Adrenal gland (tissue), 12 donors: Measurements from ENCODE around the gene ABL1. TPM values are rescaled to one million over a fixed set of nuclear protein-coding genes. Genes with fewer than 3 reads are reported as not detected.

Source experiments
- DNase-seq, 7 donors: peaks; one replicate each; pipeline ENCODE4 v3.0.0-alpha.2; 2019 to 2020
- H3K27ac ChIP-seq, 5 donors: fragments of 200-600 bp; sonication (generic) in 4 of 5; 1 replicate in 3 of 5; 2 replicates in 2 of 5; pipeline versions ENCODE4 v1.5.1 to v1.8.0; 2016 to 2020; ENCODE audit warnings: mild to moderate bottlenecking in 1 of 5
- H3K27me3 ChIP-seq: fragments of 200-600 bp; 2 replicates; pipeline ENCODE4 v1.8.0; 2021
- H3K36me3 ChIP-seq, 2 donors: fragments of 200-600 bp; replicated peaks in 1 of 2; 1 replicate in 1 of 2; 2 replicates in 1 of 2; pipeline versions ENCODE4 v1.5.1 to v1.8.0; 2018 to 2022
- H3K4me1 ChIP-seq, 2 donors: fragments of 200-600 bp; replicated peaks in 1 of 2; 1 replicate in 1 of 2; 2 replicates in 1 of 2; pipeline versions ENCODE4 v1.5.1 to v1.8.0; 2018 to 2021
- H3K4me3 ChIP-seq, 4 donors: fragments of 200-600 bp; sonication (generic) in 3 of 4; one replicate each; pipeline ENCODE4 v1.5.1; 2016 to 2018
- H3K9me3 ChIP-seq, 3 donors: fragments of 200-600 bp; sonication (generic) in 1 of 3; replicated peaks in 1 of 3; 1 replicate in 2 of 3; 2 replicates in 1 of 3; pipeline versions ENCODE4 v1.5.1 to v1.8.0; 2016 to 2021
- CTCF ChIP-seq, 6 experiments: fragments of 450-650 bp in 4 of 6; fragments of 200-600 bp in 2 of 6; sonication (generic) in 1 of 6; IDR thresholded peaks; 1 replicate in 5 of 6; 2 replicates in 1 of 6; pipeline versions ENCODE4 v1.5.1 to v1.8.0; 2016 to 2021; ENCODE audit warnings: antibody characterized with exemption in 6 of 6, mild to moderate bottlenecking in 2 of 6, moderate library complexity in 1 of 6
- POLR2A ChIP-seq, 2 donors: fragments of 450-650 bp; IDR thresholded peaks; one replicate each; pipeline ENCODE4 v1.6.1; 2017; ENCODE audit warnings: antibody characterized with exemption in 2 of 2, mild to moderate bottlenecking in 2 of 2, moderate library complexity in 1 of 2
- WGBS, 4 donors: extraction: QIAGEN DNeasy Blood & Tissue Kit in 2 of 4; methylation state at CpG; one replicate each; pipeline versions ENCODE4 v1.1.5 to v1.1.7; 2013 to 2017; 5-methylcytosine and 5-hydroxymethylcytosine counted together
- intact Hi-C, 2 donors: fragments of 100-400 bp; cut with DNase I; formaldehyde crosslinking; loops; one replicate each; pipeline versions ENCODE4 v1.14.1 to v1.15.0; 2022 to 2023
- polyA plus RNA-seq, 3 donors: library from polyadenylated mRNA; stranded (reverse); fragments of 200-250 nt in 2 of 3; fragments of 350-450 nt in 1 of 3; fragmentation: Illumina TruSeq in 1 of 3; extraction: RNeasy Lipid Tissue Mini Kit (QIAGEN cat#74804) in 1 of 3; gene quantifications; one replicate each; pipeline ENCODE4 v1.2.3, GENCODE V29; 2013 to 2014
- total RNA-seq, 9 donors: library from RNA; depleted of rRNA in 4 of 9; stranded (reverse); fragments of >200 nt in 4 of 9; fragments of 120-200 nt in 1 of 9; fragmentation: NEBNext Ultra II Directional in 1 of 9; extraction: Animal tissue kit (Norgen Biotek cat#: 25700) in 1 of 9; gene quantifications; one replicate each; pipeline versions ENCODE4 v1.1.0 to v1.2.4, GENCODE V29; 2013 to 2023
- donor health status: healthy with polysubstance abuse.
- donor health status: Bipolar disorder and iron deficiency.
- donor health status: DM: yes; HTN: yes; CAD: no.
- donor health status: DM: no; HTN: no; CAD: no.
- donor health status: DM: no; HTN: no; CAD: no.
- donor health status: DM: yes; HTN: yes; CAD: no.

ABL1 gene
- total and polyA plus RNA-seq, 12 donors, result 27.2 to 83.2 (median 45.7) TPM

- Histone ChIP-seq H3K27ac (no peak overlapping the region), H3K36me3 (peaks cover 0 to 60% of the 10 kb centered on the region in 2 donors), H3K27me3 (no peaks in the 10 kb centered on the region), H3K9me3 (no peaks in the 10 kb centered on the region), H3K4me1 (no peaks in the 10 kb centered on the region), H3K4me3 (no peak overlapping the region)
- WGBS, 4 donors, result 87 to 91% (median 89%) methylated on average over 7 to 9 of the region's 9 CpGs
- no peak for DNase-seq
- intact Hi-C loops, result no loop called here
- TF ChIP-seq CTCF (IDR thresholded peaks at IDR 0.05) (no peak), POLR2A (IDR thresholded peaks at IDR 0.05) (no peak)
Observed at GRCh38 chr9:130890124-130890523, 55.1 kb downstream of the ABL1 start.

GRCh38 chr9:130890870-130891687 lies 56.0 kb downstream of the ABL1 start:
- Histone ChIP-seq H3K36me3 (peaks cover 0 to 50% of the 10 kb centered on the region in 2 donors), H3K9me3 (no peaks in the 10 kb centered on the region), H3K27me3 (no peaks in the 10 kb centered on the region), H3K4me1 (no peaks in the 10 kb centered on the region), H3K27ac (no peak overlapping the region), H3K4me3 (no peak overlapping the region)
- TF ChIP-seq POLR2A (IDR thresholded peaks at IDR 0.05), result no peak
- no peak for TF ChIP-seq CTCF (IDR thresholded peaks at IDR 0.05)
- WGBS, 4 donors, result 76 to 83% (median 82%) methylated on average over 13 to 20 of the region's 20 CpGs
- DNase-seq, result no peak
- intact Hi-C loops, result no loop called here

- Histone ChIP-seq H3K27ac (no peak overlapping the region), H3K27me3 (no peaks in the 10 kb centered on the region), H3K36me3 (peaks cover 0 to 42% of the 10 kb centered on the region in 2 donors), H3K9me3 (no peaks in the 10 kb centered on the region), H3K4me1 (no peaks in the 10 kb centered on the region), H3K4me3 (no peak overlapping the region)
- intact Hi-C loops, result no loop called here
- WGBS, 4 donors, result 87 to 100% (median 90%) methylated on average over 4 to 18 of the region's 18 CpGs
- TF ChIP-seq POLR2A (IDR thresholded peaks at IDR 0.05), result no peak
- TF ChIP-seq CTCF (IDR thresholded peaks at IDR 0.05), result no peak
- DNase-seq, result no peak
Observed at GRCh38 chr9:130891688-130892476, 56.8 kb downstream of the ABL1 start.

GRCh38 chr9:130892477-130893304 lies 57.6 kb downstream of the ABL1 start:
- 82 to 92% (median 89%) methylated on average over 23 to 24 of the region's 24 CpGs for WGBS, 4 donors
- intact Hi-C loops, result no loop called here
- peak overlapping the region in 1 of 5 donors; percentile 34 for H3K27ac ChIP-seq
- no peak for TF ChIP-seq CTCF (IDR thresholded peaks at IDR 0.05)
- no peak for TF ChIP-seq POLR2A (IDR thresholded peaks at IDR 0.05)
- no peak overlapping the region for H3K4me3 ChIP-seq
- H3K9me3 ChIP-seq, result no peaks in the 10 kb centered on the region
- no peaks in the 10 kb centered on the region for H3K4me1 ChIP-seq
- DNase-seq, result no peak
- peaks cover 0 to 34% of the 10 kb centered on the region in 2 donors for H3K36me3 ChIP-seq
- H3K27me3 ChIP-seq, result no peaks in the 10 kb centered on the region
